Measurements from ENCODE around the gene NLRP7. TPM values are rescaled to one million over a fixed set of nuclear protein-coding genes. Genes with fewer than 3 reads are reported as not detected.
"Not testable (repeated sequence)": the region's sequence is repeated elsewhere in the genome, so short reads cannot be mapped to it uniquely, and the experiment has no call there.

Gene NLRP7
- total RNA-seq, 1 experiment from 2014 or later, result not detected

GRCh38 chr19:54921082-54921481, 26.2 kb downstream of the NLRP7 start:
- H3K36me3 ChIP-seq (ENCODE audit: insufficient read depth, low read length, poor library complexity, severe bottlenecking), result no peaks in the 10 kb centered on the region
- no peaks in the 10 kb centered on the region for H3K9me3 ChIP-seq (ENCODE audit: low read depth, low read length, poor library complexity, severe bottlenecking)
- intact Hi-C loops (cut with micrococcal nuclease; ENCODE audit: unreplicated experiment), result loop anchor here (5.0 kb wide), 1 partner anchor 39 kb away; no protein-coding TSS in a partner anchor
- TF ChIP-seq CTCF (conservative IDR thresholded peaks at IDR 0.05; ENCODE audit: low read depth, low read length) (no peak), EZH2 (IDR thresholded peaks at IDR 0.05; ENCODE audit: borderline replicate concordance, low read depth, low read length, poor library complexity, severe bottlenecking) (no peak)
- H3K27ac ChIP-seq (ENCODE audit: low read depth, low read length, poor library complexity, severe bottlenecking), result no peak overlapping the region
- CTCF ChIA-PET, result interaction anchor here (0.6 to 1.6 kb wide), 3 partner anchors 40 to 1116 kb away, joined by 3 to 6 read pairs (median 3); no protein-coding TSS in a partner anchor
- DNase-seq (ENCODE audit: low spot score), result no peak
- no TSS peak for BruUV-seq (replicated peaks)
- peaks cover 5% of the 10 kb centered on the region for H3K27me3 ChIP-seq (replicated peaks; ENCODE audit: insufficient read depth, low read depth, low read length, poor library complexity)
- no peaks in the 10 kb centered on the region for H3K4me1 ChIP-seq (ENCODE audit: insufficient read depth, low read length, poor library complexity, severe bottlenecking)
- H3K4me3 ChIP-seq (ENCODE audit: low read depth, low read length, poor library complexity, severe bottlenecking), result no peak overlapping the region
- POLR2A ChIA-PET (ENCODE audit: low non-redundant PET), result no interaction called here

- DNase-seq (ENCODE audit: low spot score); H3K9me3 ChIP-seq (ENCODE audit: low read depth, low read length, poor library complexity, severe bottlenecking); H3K4me1 ChIP-seq (ENCODE audit: insufficient read depth, low read length, poor library complexity, severe bottlenecking); BruUV-seq (replicated peaks); H3K4me3 ChIP-seq (ENCODE audit: low read depth, low read length, poor library complexity, severe bottlenecking); H3K36me3 ChIP-seq (ENCODE audit: insufficient read depth, low read length, poor library complexity, severe bottlenecking); H3K27me3 ChIP-seq (replicated peaks; ENCODE audit: insufficient read depth, low read depth, low read length, poor library complexity); H3K27ac ChIP-seq (ENCODE audit: low read depth, low read length, poor library complexity, severe bottlenecking); POLR2A ChIA-PET (ENCODE audit: low non-redundant PET): not testable (repeated sequence)
- intact Hi-C loops (cut with micrococcal nuclease; ENCODE audit: unreplicated experiment), result loop anchor here (5.0 kb wide), 2 partner anchors 38 to 268 kb away; no protein-coding TSS in a partner anchor
- TF ChIP-seq CTCF (conservative IDR thresholded peaks at IDR 0.05; ENCODE audit: low read depth, low read length), result peak; percentile 35
- CTCF ChIA-PET, result interaction anchor here (1.6 kb wide), 1 partner anchor 38 kb away, joined by 6 read pairs; no protein-coding TSS in a partner anchor
These were observed 27.4 kb downstream of the NLRP7 start for GRCh38 chr19:54919646-54920563.

- DNase-seq (ENCODE audit: low spot score), result no peak
- ChIA-PET POLR2A (ENCODE audit: low non-redundant PET) (no interaction called here), CTCF (interaction anchor here (0.7 to 1.4 kb wide), 2 partner anchors 34 to 37 kb away, joined by 5 to 7 read pairs; no protein-coding TSS in a partner anchor)
- TF ChIP-seq EZH2 (IDR thresholded peaks at IDR 0.05; ENCODE audit: borderline replicate concordance, low read depth, low read length, poor library complexity, severe bottlenecking) (no peak), CTCF (conservative IDR thresholded peaks at IDR 0.05; ENCODE audit: low read depth, low read length) (no peak)
- Histone ChIP-seq H3K4me3 (ENCODE audit: low read depth, low read length, poor library complexity, severe bottlenecking) (no peak overlapping the region), H3K4me1 (ENCODE audit: insufficient read depth, low read length, poor library complexity, severe bottlenecking) (no peaks in the 10 kb centered on the region), H3K27ac (ENCODE audit: low read depth, low read length, poor library complexity, severe bottlenecking) (no peak overlapping the region), H3K36me3 (ENCODE audit: insufficient read depth, low read length, poor library complexity, severe bottlenecking) (no peaks in the 10 kb centered on the region), H3K27me3 (replicated peaks; ENCODE audit: insufficient read depth, low read depth, low read length, poor library complexity) (peaks cover 5% of the 10 kb centered on the region), H3K9me3 (ENCODE audit: low read depth, low read length, poor library complexity, severe bottlenecking) (no peaks in the 10 kb centered on the region)
- intact Hi-C loops (cut with micrococcal nuclease; ENCODE audit: unreplicated experiment), result loop anchor here (5.0 kb wide), 1 partner anchor 266 kb away; no protein-coding TSS in a partner anchor
- BruUV-seq (replicated peaks), result no TSS peak
These were observed 28.8 kb downstream of the NLRP7 start for GRCh38 chr19:54918499-54918898.
